Measurements from ENCODE around the gene EMC9. TPM values are rescaled to one million over a fixed set of nuclear protein-coding genes. Genes with fewer than 3 reads are reported as not detected.

The EMC9 gene
- total RNA-seq, 1 donor from 2014 or later = 14.0 TPM

GRCh38 chr14:24139272-24139934 is 2.0 kb downstream of the EMC9 start:
- Histone ChIP-seq H2AFZ (replicated peaks) (no peak overlapping the region), H3K36me3 (no peaks in the 10 kb centered on the region), H3K9me3 (ENCODE audit: low read depth) (no peaks in the 10 kb centered on the region), H4K20me1 (ENCODE audit: low read depth) (peaks cover 23% of the 10 kb centered on the region), H3K4me2 (peak overlapping the region; percentile 90), H3K27me3 (peaks cover 9% of the 10 kb centered on the region), H3K27ac (no peak overlapping the region), H3K4me3 (peak overlapping the region; percentile 96), H3K79me2 (ENCODE audit: low read depth) (peaks cover 20% of the 10 kb centered on the region), H3K9ac (no peak overlapping the region), H3K4me1 (peaks cover 13% of the 10 kb centered on the region), H3F3A (ENCODE audit: low read depth) (peaks cover 69% of the 10 kb centered on the region)
- no peaks in the 10 kb centered on the region for H3K9me3 Mint-ChIP-seq
- H3K4me1 Mint-ChIP-seq = peaks cover 35% of the 10 kb centered on the region
- TF ChIP-seq EZH2phosphoT487 (IDR thresholded peaks at IDR 0.05) = no peak
- TF ChIP-seq EZH2 (IDR thresholded peaks at IDR 0.05) = no peak
- no peak for DNase-seq (ENCODE audit: low spot score)
- H3K27ac Mint-ChIP-seq = no peak overlapping the region
- H3K4me3 Mint-ChIP-seq = peak overlapping the region; percentile 99
- peaks cover 8% of the 10 kb centered on the region for H3K27me3 Mint-ChIP-seq (ENCODE audit: insufficient read depth, low read depth)
- H3K36me3 Mint-ChIP-seq = peaks cover 29% of the 10 kb centered on the region

DNA sequence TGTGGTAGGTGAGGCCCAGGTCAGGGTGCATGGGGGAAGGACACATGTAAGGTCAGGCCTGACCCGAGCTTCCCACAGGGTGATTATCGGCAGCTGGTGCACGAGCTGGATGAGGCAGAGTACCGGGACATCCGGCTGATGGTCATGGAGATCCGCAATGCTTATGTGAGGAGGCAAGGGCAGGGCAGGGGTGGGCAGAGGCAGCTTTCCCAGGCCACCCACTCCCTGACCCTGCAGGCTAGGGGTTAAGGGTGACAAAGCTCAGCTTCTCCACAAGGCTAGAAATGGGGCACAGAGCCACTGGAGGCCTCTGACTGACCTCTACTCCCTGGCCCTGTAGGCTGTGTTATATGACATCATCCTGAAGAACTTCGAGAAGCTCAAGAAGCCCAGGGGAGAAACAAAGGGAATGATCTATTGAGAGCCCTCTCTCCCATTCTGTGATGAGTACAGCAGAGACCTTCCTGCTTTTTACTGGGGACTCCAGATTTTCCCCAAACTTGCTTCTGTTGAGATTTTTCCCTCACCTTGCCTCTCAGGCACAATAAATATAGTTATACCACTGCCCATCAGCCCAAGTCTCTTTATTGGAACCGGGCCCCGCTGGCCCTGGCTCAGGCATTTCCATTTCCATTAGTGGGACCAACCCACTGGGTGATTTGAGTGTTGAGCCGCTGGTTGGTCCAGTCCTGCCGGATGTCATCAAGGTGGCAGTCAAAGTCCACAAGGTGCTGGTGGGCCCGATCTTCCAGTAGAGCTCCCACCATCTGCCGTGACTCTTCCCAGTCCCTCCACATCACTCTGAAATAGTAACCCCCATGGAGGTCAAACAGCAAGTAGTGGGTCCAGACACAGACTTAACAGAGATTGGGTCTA is 2.8 kb downstream of the EMC9 start:
- H3K4me3 ChIP-seq = no peak overlapping the region

DNA sequence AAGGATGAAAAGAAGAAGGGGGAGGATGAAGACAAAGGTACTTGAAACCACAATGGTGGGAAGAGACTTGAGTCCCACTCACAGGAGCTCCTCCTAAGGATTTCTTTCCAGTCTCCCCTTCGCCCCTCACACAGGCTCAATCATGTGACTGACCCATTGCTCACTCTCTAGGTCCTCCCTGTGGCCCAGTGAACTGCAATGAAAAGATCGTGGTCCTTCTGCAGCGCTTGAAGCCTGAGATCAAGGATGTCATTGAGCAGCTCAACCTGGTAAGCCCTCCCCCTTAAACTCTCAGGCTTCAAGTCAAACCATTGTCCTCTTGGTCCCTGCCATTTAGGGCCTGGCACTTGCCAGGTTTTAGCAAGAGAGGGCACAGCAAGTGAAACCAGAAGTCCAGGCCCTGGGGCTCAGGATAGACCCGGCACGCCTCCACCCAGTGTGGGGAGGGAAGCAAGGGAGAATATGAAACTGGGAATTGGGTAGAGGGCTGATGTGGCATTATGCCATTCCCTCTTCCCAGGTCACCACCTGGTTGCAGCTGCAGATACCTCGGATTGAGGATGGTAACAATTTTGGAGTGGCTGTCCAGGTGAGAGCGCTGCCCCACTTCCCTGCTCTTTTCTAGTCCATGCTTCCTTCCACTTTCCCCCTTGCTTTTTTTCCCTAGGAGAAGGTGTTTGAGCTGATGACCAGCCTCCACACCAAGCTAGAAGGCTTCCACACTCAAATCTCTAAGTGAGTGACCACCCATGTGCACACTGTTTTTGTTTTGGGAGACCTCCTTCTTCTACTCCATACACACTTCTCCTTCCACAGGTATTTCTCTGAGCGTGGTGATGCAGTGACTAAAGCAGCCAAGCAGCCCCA is 3.6 kb downstream of the EMC9 start:
- H3K27ac Mint-ChIP-seq = no peak overlapping the region
- Histone ChIP-seq H3K79me2 (ENCODE audit: low read depth) (peaks cover 20% of the 10 kb centered on the region), H3K36me3 (no peaks in the 10 kb centered on the region), H3K27ac (no peak overlapping the region), H3K27me3 (peaks cover 9% of the 10 kb centered on the region), H3K4me2 (no peak overlapping the region), H3K9me3 (ENCODE audit: low read depth) (no peaks in the 10 kb centered on the region), H2AFZ (replicated peaks) (no peak overlapping the region), H3F3A (ENCODE audit: low read depth) (peaks cover 69% of the 10 kb centered on the region), H3K9ac (no peak overlapping the region), H3K4me1 (peaks cover 13% of the 10 kb centered on the region), H3K4me3 (no peak overlapping the region), H4K20me1 (ENCODE audit: low read depth) (peaks cover 23% of the 10 kb centered on the region)
- TF ChIP-seq, protein P1, sequence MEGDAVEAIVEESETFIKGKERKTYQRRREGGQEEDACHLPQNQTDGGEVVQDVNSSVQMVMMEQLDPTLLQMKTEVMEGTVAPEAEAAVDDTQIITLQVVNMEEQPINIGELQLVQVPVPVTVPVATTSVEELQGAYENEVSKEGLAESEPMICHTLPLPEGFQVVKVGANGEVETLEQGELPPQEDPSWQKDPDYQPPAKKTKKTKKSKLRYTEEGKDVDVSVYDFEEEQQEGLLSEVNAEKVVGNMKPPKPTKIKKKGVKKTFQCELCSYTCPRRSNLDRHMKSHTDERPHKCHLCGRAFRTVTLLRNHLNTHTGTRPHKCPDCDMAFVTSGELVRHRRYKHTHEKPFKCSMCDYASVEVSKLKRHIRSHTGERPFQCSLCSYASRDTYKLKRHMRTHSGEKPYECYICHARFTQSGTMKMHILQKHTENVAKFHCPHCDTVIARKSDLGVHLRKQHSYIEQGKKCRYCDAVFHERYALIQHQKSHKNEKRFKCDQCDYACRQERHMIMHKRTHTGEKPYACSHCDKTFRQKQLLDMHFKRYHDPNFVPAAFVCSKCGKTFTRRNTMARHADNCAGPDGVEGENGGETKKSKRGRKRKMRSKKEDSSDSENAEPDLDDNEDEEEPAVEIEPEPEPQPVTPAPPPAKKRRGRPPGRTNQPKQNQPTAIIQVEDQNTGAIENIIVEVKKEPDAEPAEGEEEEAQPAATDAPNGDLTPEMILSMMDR (IDR thresholded peaks at IDR 0.05) = no peak
- TF ChIP-seq EZH2 (IDR thresholded peaks at IDR 0.05) (no peak), EZH2phosphoT487 (IDR thresholded peaks at IDR 0.05) (no peak)
- no peaks in the 10 kb centered on the region for H3K9me3 Mint-ChIP-seq
- peaks cover 8% of the 10 kb centered on the region for H3K27me3 Mint-ChIP-seq (ENCODE audit: insufficient read depth, low read depth)
- H3K4me3 Mint-ChIP-seq = peak overlapping the region; percentile 99
- peaks cover 34% of the 10 kb centered on the region for H3K4me1 Mint-ChIP-seq
- H3K36me3 Mint-ChIP-seq = peaks cover 27% of the 10 kb centered on the region
- no peak for DNase-seq (ENCODE audit: low spot score)

More for the DNA sequence above, 2.8 kb downstream of the EMC9 start:
- Mint-ChIP-seq H3K27me3 (ENCODE audit: insufficient read depth, low read depth) (peaks cover 8% of the 10 kb centered on the region), H3K27ac (no peak overlapping the region), H3K36me3 (peaks cover 27% of the 10 kb centered on the region), H3K9me3 (no peaks in the 10 kb centered on the region), H3K4me3 (peak overlapping the region; percentile 99), H3K4me1 (peaks cover 35% of the 10 kb centered on the region)
- no peak for TF ChIP-seq EZH2 (IDR thresholded peaks at IDR 0.05)
- TF ChIP-seq EZH2phosphoT487 (IDR thresholded peaks at IDR 0.05) = no peak
- TF ChIP-seq, protein P1 (IDR thresholded peaks at IDR 0.05) = no peak
- peaks cover 20% of the 10 kb centered on the region for H3K79me2 ChIP-seq (ENCODE audit: low read depth)
- H3K4me2 ChIP-seq = no peak overlapping the region
- H2AFZ ChIP-seq (replicated peaks) = no peak overlapping the region
- peaks cover 9% of the 10 kb centered on the region for H3K27me3 ChIP-seq
- H3K27ac ChIP-seq = no peak overlapping the region
- H3K4me1 ChIP-seq = peaks cover 13% of the 10 kb centered on the region
- H3K36me3 ChIP-seq = no peaks in the 10 kb centered on the region
- no peak overlapping the region for H3K9ac ChIP-seq
- H3K9me3 ChIP-seq (ENCODE audit: low read depth) = no peaks in the 10 kb centered on the region
- H4K20me1 ChIP-seq (ENCODE audit: low read depth) = peaks cover 23% of the 10 kb centered on the region
- peaks cover 71% of the 10 kb centered on the region for H3F3A ChIP-seq (ENCODE audit: low read depth)
- DNase-seq (ENCODE audit: low spot score) = no peak
